Measurements from ENCODE around the gene GINS1.

The GINS1 gene

GRCh38 chr20:25454153-25454900 lies 46.9 kb downstream of the GINS1 start:
- Histone ChIP-seq H3K9ac (no peak overlapping the region), H3K79me2 (ENCODE audit: insufficient read depth, low read depth) (no peaks in the 10 kb centered on the region), H3K4me3 (IDR thresholded peaks at IDR 0.05; ENCODE audit: insufficient read depth, low read depth, low read length) (no peak overlapping the region), H3K36me3 (ENCODE audit: insufficient read depth) (no peaks in the 10 kb centered on the region), H4K20me1 (ENCODE audit: insufficient read depth) (no peaks in the 10 kb centered on the region), H3K4me2 (no peak overlapping the region), H3K27me3 (ENCODE audit: insufficient read depth, low read depth) (no peaks in the 10 kb centered on the region), H3K27ac (no peak overlapping the region), H2AFZ (ENCODE audit: low read depth) (no peak overlapping the region), H3K4me1 (ENCODE audit: low read depth, poor library complexity, severe bottlenecking) (no peaks in the 10 kb centered on the region)
- no peak for TF ChIP-seq CTCF (conservative IDR thresholded peaks at IDR 0.05; ENCODE audit: low read depth, low read length)

- no peak for TF ChIP-seq CTCF (conservative IDR thresholded peaks at IDR 0.05; ENCODE audit: low read depth, low read length)
- no peak overlapping the region for H3K9ac ChIP-seq
- H3K27ac ChIP-seq = no peak overlapping the region
- H3K4me1 ChIP-seq (ENCODE audit: low read depth, poor library complexity, severe bottlenecking) = no peaks in the 10 kb centered on the region
- H3K36me3 ChIP-seq (ENCODE audit: insufficient read depth) = no peaks in the 10 kb centered on the region
- no peak overlapping the region for H2AFZ ChIP-seq (ENCODE audit: low read depth)
- no peaks in the 10 kb centered on the region for H4K20me1 ChIP-seq (ENCODE audit: insufficient read depth)
- no peaks in the 10 kb centered on the region for H3K79me2 ChIP-seq (ENCODE audit: insufficient read depth, low read depth)
- H3K4me3 ChIP-seq (IDR thresholded peaks at IDR 0.05; ENCODE audit: insufficient read depth, low read depth, low read length) = no peak overlapping the region
- H3K4me2 ChIP-seq = no peak overlapping the region
- no peaks in the 10 kb centered on the region for H3K27me3 ChIP-seq (ENCODE audit: insufficient read depth, low read depth)
Observed at GRCh38 chr20:25457886-25458680, 50.6 kb downstream of the GINS1 start.

- Histone ChIP-seq H3K36me3 (ENCODE audit: insufficient read depth) (no peaks in the 10 kb centered on the region), H3K4me1 (ENCODE audit: low read depth, poor library complexity, severe bottlenecking) (no peaks in the 10 kb centered on the region), H3K4me2 (no peak overlapping the region), H3K27ac (no peak overlapping the region), H4K20me1 (ENCODE audit: insufficient read depth) (no peaks in the 10 kb centered on the region), H3K79me2 (ENCODE audit: insufficient read depth, low read depth) (no peaks in the 10 kb centered on the region), H3K4me3 (IDR thresholded peaks at IDR 0.05; ENCODE audit: insufficient read depth, low read depth, low read length) (no peak overlapping the region), H3K27me3 (ENCODE audit: insufficient read depth, low read depth) (no peaks in the 10 kb centered on the region), H2AFZ (ENCODE audit: low read depth) (no peak overlapping the region), H3K9ac (no peak overlapping the region)
- no peak for TF ChIP-seq CTCF (conservative IDR thresholded peaks at IDR 0.05; ENCODE audit: low read depth, low read length)
Observed at GRCh38 chr20:25459111-25459830, 51.8 kb downstream of the GINS1 start.

GRCh38 chr20:25459916-25460535 lies 52.6 kb downstream of the GINS1 start:
- Histone ChIP-seq H3K4me3 (IDR thresholded peaks at IDR 0.05; ENCODE audit: insufficient read depth, low read depth, low read length) (no peak overlapping the region), H4K20me1 (ENCODE audit: insufficient read depth) (no peaks in the 10 kb centered on the region), H3K9ac (no peak overlapping the region), H3K27me3 (ENCODE audit: insufficient read depth, low read depth) (no peaks in the 10 kb centered on the region), H3K27ac (no peak overlapping the region), H3K4me1 (ENCODE audit: low read depth, poor library complexity, severe bottlenecking) (no peaks in the 10 kb centered on the region), H3K4me2 (no peak overlapping the region), H2AFZ (ENCODE audit: low read depth) (no peak overlapping the region), H3K36me3 (ENCODE audit: insufficient read depth) (no peaks in the 10 kb centered on the region), H3K79me2 (ENCODE audit: insufficient read depth, low read depth) (no peaks in the 10 kb centered on the region)
- TF ChIP-seq CTCF (conservative IDR thresholded peaks at IDR 0.05; ENCODE audit: low read depth, low read length) = no peak
